Vagina (tissue), 2 donors: Measurements from ENCODE around the gene INPP4A. TPM values are rescaled to one million over a fixed set of nuclear protein-coding genes. Genes with fewer than 3 reads are reported as not detected.
A peak's percentile ranks its signal among the peaks of the same experiment; 100 is the strongest.

ENCODE experiments used
- DNase-seq, 2 donors: peaks; one replicate each; pipeline ENCODE4 v3.0.0-alpha.2; 2017; ENCODE audit errors: extremely low spot score in 2 of 2
- H3K27ac ChIP-seq: fragments of 200-600 bp; sonication (generic); one replicate; pipeline ENCODE4 v1.5.1; 2019
- H3K27me3 ChIP-seq: fragments of 200-600 bp; sonication (generic); one replicate; pipeline ENCODE4 v1.5.1; 2019
- H3K36me3 ChIP-seq, 2 donors: fragments of 200-600 bp; sonication (generic); one replicate each; pipeline ENCODE4 v1.5.1; 2017 to 2019
- H3K4me1 ChIP-seq: fragments of 200-600 bp; sonication (generic); one replicate; pipeline ENCODE4 v1.5.1; 2019
- H3K4me3 ChIP-seq, 2 donors: fragments of 200-600 bp; sonication (generic); 1 replicate in 1 of 2; 2 replicates in 1 of 2; pipeline ENCODE4 v1.5.1; 2016 to 2019
- H3K9me3 ChIP-seq: fragments of 200-600 bp; sonication (generic); one replicate; pipeline ENCODE4 v1.5.1; 2019
- POLR2A ChIP-seq, 2 donors: fragments of 450-650 bp; IDR thresholded peaks; one replicate each; pipeline ENCODE4 v1.6.1; 2017; ENCODE audit warnings: antibody characterized with exemption in 2 of 2, mild to moderate bottlenecking in 2 of 2, moderate library complexity in 2 of 2
- POLR2AphosphoS5 ChIP-seq, 2 donors: sonication (generic); formaldehyde crosslinking; IDR thresholded peaks; one replicate each; pipeline ENCODE4 v1.9.0; 2017; ENCODE audit warnings: antibody characterized with exemption in 2 of 2, mild to moderate bottlenecking in 2 of 2, low read depth in 1 of 2; ENCODE audit not compliant: insufficient read depth in 1 of 2
- intact Hi-C: fragments of 100-400 bp; cut with DNase I; formaldehyde crosslinking; loops from one replicate; pipeline ENCODE4 v1.15.1; 2023
- total RNA-seq: library from RNA; depleted of rRNA; stranded (reverse); fragments of >200 nt; gene quantifications from one replicate; pipeline ENCODE4 v1.2.3, GENCODE V29; 2016
- TF ChIP-seq, protein P1 (sequence below), 3 experiments: fragments of 450-650 bp in 2 of 3; fragments of 200-600 bp in 1 of 3; sonication (generic) in 1 of 3; IDR thresholded peaks; one replicate each; pipeline ENCODE4 v1.5.1; 2017 to 2019; ENCODE audit warnings: antibody characterized with exemption in 3 of 3, mild to moderate bottlenecking in 2 of 3, moderate library complexity in 2 of 3

INPP4A gene
- total RNA-seq, 1 donor from 2014 or later: 38.1 TPM

DNA sequence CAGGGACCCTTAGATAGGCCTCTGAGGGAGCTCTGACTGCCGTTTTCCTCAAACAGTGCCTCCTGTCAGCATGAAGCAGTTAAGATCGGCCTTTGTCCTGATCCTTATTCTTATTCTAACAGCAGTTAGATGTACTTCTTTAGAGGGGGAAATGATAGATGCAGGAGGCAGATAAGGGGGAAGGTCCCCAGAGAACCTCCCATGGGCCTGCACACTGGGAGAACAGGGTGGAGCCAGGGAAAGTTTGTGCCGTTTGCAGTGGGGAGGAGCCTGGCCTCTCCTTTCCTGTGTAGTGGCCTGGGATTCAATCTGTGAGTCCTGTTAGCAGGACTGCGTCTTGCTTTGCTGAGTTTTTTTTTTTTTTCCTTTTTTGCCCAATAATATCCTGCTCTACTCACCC is 7.9 kb upstream of the INPP4A start:
- intact Hi-C loops: no loop called here
- H3K36me3 ChIP-seq: no peaks in the 10 kb centered on the region
- H3K9me3 ChIP-seq: peaks cover 3% of the 10 kb centered on the region
- H3K4me1 ChIP-seq: no peaks in the 10 kb centered on the region
- DNase-seq: peak in 1 of 2 donors; percentile 29
- no peaks in the 10 kb centered on the region for H3K27me3 ChIP-seq
- H3K27ac ChIP-seq: no peak overlapping the region
- TF ChIP-seq, protein P1, sequence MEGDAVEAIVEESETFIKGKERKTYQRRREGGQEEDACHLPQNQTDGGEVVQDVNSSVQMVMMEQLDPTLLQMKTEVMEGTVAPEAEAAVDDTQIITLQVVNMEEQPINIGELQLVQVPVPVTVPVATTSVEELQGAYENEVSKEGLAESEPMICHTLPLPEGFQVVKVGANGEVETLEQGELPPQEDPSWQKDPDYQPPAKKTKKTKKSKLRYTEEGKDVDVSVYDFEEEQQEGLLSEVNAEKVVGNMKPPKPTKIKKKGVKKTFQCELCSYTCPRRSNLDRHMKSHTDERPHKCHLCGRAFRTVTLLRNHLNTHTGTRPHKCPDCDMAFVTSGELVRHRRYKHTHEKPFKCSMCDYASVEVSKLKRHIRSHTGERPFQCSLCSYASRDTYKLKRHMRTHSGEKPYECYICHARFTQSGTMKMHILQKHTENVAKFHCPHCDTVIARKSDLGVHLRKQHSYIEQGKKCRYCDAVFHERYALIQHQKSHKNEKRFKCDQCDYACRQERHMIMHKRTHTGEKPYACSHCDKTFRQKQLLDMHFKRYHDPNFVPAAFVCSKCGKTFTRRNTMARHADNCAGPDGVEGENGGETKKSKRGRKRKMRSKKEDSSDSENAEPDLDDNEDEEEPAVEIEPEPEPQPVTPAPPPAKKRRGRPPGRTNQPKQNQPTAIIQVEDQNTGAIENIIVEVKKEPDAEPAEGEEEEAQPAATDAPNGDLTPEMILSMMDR (IDR thresholded peaks at IDR 0.05): no peak
- TF ChIP-seq POLR2AphosphoS5 (IDR thresholded peaks at IDR 0.05; ENCODE audit: insufficient read depth in 1 of 2, low read depth in 1 of 2) (no peak), POLR2A (IDR thresholded peaks at IDR 0.05) (no peak)
- H3K4me3 ChIP-seq: no peak overlapping the region

DNA sequence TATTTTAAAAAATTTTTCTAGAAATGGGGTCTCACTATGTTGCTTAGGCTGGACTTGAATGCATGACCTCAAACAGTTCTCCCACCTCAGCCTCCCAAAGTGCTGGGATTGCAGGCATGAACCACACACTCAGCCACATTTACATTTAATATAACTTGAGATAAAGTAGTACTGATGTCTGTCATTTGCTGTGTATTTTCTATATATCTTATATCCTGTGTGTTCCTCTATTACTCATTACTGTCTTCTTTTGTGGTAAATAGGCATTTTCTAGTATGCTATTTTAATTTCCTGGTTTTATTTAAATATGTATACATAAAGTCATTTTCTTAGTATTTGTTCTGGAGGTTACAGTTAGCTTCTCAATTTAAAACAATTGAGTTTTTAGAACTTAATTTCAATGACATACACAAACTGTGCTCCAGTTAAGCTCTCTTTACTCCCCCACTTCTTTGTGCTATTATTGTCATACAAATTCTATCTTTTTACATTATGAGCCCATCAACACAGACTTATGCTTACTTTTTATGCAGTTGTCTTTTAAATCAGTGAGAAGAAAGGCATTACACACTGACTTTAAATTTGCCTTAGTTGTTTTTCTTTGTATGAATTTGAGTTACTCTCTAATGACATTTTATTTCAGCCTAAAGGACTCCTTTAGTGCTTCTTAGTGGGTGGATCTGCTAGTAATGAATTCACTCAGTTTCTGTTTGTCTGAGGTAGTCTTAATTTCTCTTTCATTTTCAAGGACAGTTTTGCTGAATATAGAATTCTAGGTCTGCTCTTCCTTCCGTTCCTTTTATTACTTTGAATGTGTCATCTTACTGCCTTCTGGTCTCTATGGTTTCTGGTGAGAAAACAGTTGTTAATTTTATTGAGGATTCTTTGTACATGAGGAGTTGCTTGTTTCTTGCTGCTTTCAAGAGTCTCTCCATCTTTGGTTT is 6.2 kb upstream of the INPP4A start:
- no peak overlapping the region for H3K4me3 ChIP-seq
- peaks cover 3% of the 10 kb centered on the region for H3K9me3 ChIP-seq
- H3K4me1 ChIP-seq: no peaks in the 10 kb centered on the region
- no peak overlapping the region for H3K27ac ChIP-seq
- no peaks in the 10 kb centered on the region for H3K36me3 ChIP-seq
- TF ChIP-seq POLR2A (IDR thresholded peaks at IDR 0.05) (no peak), POLR2AphosphoS5 (IDR thresholded peaks at IDR 0.05; ENCODE audit: insufficient read depth in 1 of 2, low read depth in 1 of 2) (no peak)
- TF ChIP-seq, protein P1 (IDR thresholded peaks at IDR 0.05): no peak
- DNase-seq: peak in 1 of 2 donors; percentile 8
- intact Hi-C loops: no loop called here
- H3K27me3 ChIP-seq: no peaks in the 10 kb centered on the region

DNA sequence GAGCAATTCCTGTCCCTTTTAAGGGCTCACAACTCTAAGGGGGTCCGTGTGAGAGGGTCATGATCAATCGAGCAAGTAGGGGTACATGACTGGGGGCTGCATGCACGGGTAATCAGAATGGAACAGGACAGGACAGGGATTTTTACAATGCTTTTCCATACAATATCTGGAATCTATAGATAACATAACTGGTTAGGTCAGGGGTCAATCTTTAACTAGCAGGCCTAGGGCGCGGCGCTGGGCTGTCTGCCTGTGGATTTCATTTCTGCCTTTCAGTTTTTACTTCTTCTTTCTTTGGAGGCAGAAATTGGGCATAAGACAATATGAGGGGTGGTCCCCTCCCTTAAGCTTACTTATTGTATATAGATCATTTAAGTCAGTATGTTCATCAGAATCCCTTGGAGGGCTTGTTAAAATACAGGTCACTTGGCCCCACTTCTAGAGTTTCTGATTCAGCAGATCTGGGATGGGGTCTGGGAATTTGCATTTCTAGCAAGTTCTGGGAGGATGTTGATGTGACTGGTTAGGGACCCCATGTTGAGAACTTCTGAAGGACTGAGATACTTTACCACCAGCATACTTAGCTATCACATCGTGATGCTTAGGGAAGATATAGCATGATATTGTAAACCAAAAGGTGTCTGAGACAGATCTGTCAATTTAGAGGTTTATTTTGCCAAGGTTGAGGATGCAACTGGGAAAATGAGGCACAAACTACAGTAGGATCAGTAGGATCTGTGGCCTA is 2.8 kb upstream of the INPP4A start:
- Histone ChIP-seq H3K27ac (no peak overlapping the region), H3K4me3 (no peak overlapping the region), H3K9me3 (no peaks in the 10 kb centered on the region), H3K36me3 (no peaks in the 10 kb centered on the region), H3K27me3 (no peaks in the 10 kb centered on the region), H3K4me1 (peaks cover 16% of the 10 kb centered on the region)
- peak in 1 of 2 donors; percentile 25 for DNase-seq
- TF ChIP-seq POLR2AphosphoS5 (IDR thresholded peaks at IDR 0.05; ENCODE audit: insufficient read depth in 1 of 2, low read depth in 1 of 2) (no peak), POLR2A (IDR thresholded peaks at IDR 0.05) (no peak)
- TF ChIP-seq, protein P1 (IDR thresholded peaks at IDR 0.05): no peak
- intact Hi-C loops: no loop called here

DNA sequence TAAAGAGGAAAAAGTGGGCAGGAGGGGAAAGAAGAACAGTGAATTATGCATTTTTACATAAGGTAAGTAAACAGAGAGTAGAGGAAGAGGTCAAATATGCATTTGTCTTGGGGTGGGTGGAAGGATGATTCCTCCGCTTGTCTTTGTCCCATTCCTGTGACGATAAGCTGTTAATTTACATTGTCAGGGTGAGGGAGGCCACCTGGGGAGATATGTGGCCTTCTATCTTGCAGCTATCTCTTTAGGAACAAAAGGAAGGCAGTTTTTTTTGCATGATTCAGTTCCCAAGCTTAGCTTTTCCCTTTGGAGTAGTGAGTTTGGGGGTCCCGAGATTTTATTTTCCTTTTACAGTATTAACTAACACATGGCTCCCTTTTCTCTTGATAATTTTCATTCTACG is 2.2 kb upstream of the INPP4A start:
- no peak overlapping the region for H3K4me3 ChIP-seq
- no peak overlapping the region for H3K27ac ChIP-seq
- DNase-seq: no peak
- no peaks in the 10 kb centered on the region for H3K36me3 ChIP-seq
- no peaks in the 10 kb centered on the region for H3K9me3 ChIP-seq
- peaks cover 17% of the 10 kb centered on the region for H3K4me1 ChIP-seq
- TF ChIP-seq POLR2A (IDR thresholded peaks at IDR 0.05) (no peak), POLR2AphosphoS5 (IDR thresholded peaks at IDR 0.05; ENCODE audit: insufficient read depth in 1 of 2, low read depth in 1 of 2) (no peak)
- TF ChIP-seq, protein P1 (IDR thresholded peaks at IDR 0.05): no peak
- H3K27me3 ChIP-seq: no peaks in the 10 kb centered on the region
- intact Hi-C loops: no loop called here
